ENCODE measurements around the gene DIAPH2. TPM values are rescaled to one million over a fixed set of nuclear protein-coding genes. Genes with fewer than 3 reads are reported as not detected.

Gene DIAPH2
- total and polyA plus RNA-seq, 2 donors (not counting 1 experiment from before 2014, with no cell fraction given), result 16.8 to 18.5 TPM

GRCh38 chrX:97447306-97447705 is 762.7 kb downstream of the DIAPH2 start:
- no peak for DNase-seq (ENCODE audit: low read depth in 2 of 2)
- H3K4me3 ChIP-seq (replicated peaks in 1 of 4; ENCODE audit: control extremely low read depth in 1 of 4, insufficient read depth in 1 of 4, low read depth in 3 of 4, low read length in 4 of 4), result no peak overlapping the region
- H3K9ac ChIP-seq (ENCODE audit: insufficient read depth, low read length), result no peak overlapping the region
- no peak overlapping the region for H3K27ac ChIP-seq (ENCODE audit: insufficient read depth, low read length)
- no peaks in the 10 kb centered on the region for H3K9me3 ChIP-seq (ENCODE audit: control insufficient read depth, insufficient read depth, low read depth, low read length)
- H3K4me2 ChIP-seq (ENCODE audit: extremely low read depth, insufficient read depth, low read length), result no peak overlapping the region
- no peak overlapping the region for H2AFZ ChIP-seq (ENCODE audit: low read length)
- H3K79me2 ChIP-seq (ENCODE audit: control insufficient read depth, insufficient read depth, low read length), result no peaks in the 10 kb centered on the region
- H3K27me3 ChIP-seq (ENCODE audit: control insufficient read depth, insufficient read depth, low read length), result no peaks in the 10 kb centered on the region
- no peaks in the 10 kb centered on the region for H3K36me3 ChIP-seq (ENCODE audit: control insufficient read depth, insufficient read depth, low read length)
- no peaks in the 10 kb centered on the region for H4K20me1 ChIP-seq (ENCODE audit: control insufficient read depth, extremely low read depth, insufficient read depth, low read length)
- no peaks in the 10 kb centered on the region for H3K4me1 ChIP-seq (ENCODE audit: control insufficient read depth, extremely low read depth, insufficient read depth, low read length)
- no peak for TF ChIP-seq EZH2 (IDR thresholded peaks at IDR 0.05; ENCODE audit: low read length, missing control alignments)
- TF ChIP-seq, protein P1, sequence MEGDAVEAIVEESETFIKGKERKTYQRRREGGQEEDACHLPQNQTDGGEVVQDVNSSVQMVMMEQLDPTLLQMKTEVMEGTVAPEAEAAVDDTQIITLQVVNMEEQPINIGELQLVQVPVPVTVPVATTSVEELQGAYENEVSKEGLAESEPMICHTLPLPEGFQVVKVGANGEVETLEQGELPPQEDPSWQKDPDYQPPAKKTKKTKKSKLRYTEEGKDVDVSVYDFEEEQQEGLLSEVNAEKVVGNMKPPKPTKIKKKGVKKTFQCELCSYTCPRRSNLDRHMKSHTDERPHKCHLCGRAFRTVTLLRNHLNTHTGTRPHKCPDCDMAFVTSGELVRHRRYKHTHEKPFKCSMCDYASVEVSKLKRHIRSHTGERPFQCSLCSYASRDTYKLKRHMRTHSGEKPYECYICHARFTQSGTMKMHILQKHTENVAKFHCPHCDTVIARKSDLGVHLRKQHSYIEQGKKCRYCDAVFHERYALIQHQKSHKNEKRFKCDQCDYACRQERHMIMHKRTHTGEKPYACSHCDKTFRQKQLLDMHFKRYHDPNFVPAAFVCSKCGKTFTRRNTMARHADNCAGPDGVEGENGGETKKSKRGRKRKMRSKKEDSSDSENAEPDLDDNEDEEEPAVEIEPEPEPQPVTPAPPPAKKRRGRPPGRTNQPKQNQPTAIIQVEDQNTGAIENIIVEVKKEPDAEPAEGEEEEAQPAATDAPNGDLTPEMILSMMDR (conservative IDR thresholded peaks at IDR 0.05 in 1 of 2, IDR thresholded peaks at IDR 0.05 in 1 of 2; ENCODE audit: low read depth in 1 of 2, low read length in 2 of 2), result no peak

DNA sequence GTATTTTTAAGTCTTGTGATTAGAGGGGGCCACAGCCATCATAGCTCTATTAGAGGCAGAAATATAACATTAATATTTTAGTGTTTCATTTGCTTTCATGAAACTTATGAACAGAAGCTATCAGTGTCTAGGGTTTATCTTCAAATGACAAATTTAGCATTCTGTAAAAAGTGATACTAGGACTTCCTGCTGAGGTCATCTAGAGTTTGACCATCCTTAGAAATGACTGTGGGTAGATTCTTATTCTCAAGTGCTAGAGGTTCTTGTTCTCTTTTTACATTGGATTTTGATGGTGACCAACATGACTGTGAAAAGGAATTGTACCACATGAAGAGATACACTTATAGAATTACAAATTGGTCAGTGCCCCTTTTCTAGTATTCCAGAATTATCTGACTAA is 767.6 kb downstream of the DIAPH2 start:
- no peaks in the 10 kb centered on the region for H3K4me1 ChIP-seq (ENCODE audit: control insufficient read depth, extremely low read depth, insufficient read depth, low read length)
- H3K27me3 ChIP-seq (ENCODE audit: control insufficient read depth, insufficient read depth, low read length), result no peaks in the 10 kb centered on the region
- no peak overlapping the region for H3K27ac ChIP-seq (ENCODE audit: insufficient read depth, low read length)
- H3K4me3 ChIP-seq (replicated peaks in 1 of 4; ENCODE audit: control extremely low read depth in 1 of 4, insufficient read depth in 1 of 4, low read depth in 3 of 4, low read length in 4 of 4), result no peak overlapping the region
- no peak overlapping the region for H3K9ac ChIP-seq (ENCODE audit: insufficient read depth, low read length)
- DNase-seq (ENCODE audit: low read depth in 2 of 2), result no peak
- H3K79me2 ChIP-seq (ENCODE audit: control insufficient read depth, insufficient read depth, low read length), result no peaks in the 10 kb centered on the region
- H4K20me1 ChIP-seq (ENCODE audit: control insufficient read depth, extremely low read depth, insufficient read depth, low read length), result no peaks in the 10 kb centered on the region
- no peak overlapping the region for H2AFZ ChIP-seq (ENCODE audit: low read length)
- TF ChIP-seq, protein P1 (conservative IDR thresholded peaks at IDR 0.05 in 1 of 2, IDR thresholded peaks at IDR 0.05 in 1 of 2; ENCODE audit: low read depth in 1 of 2, low read length in 2 of 2), result no peak
- TF ChIP-seq EZH2 (IDR thresholded peaks at IDR 0.05; ENCODE audit: low read length, missing control alignments), result no peak
- no peak overlapping the region for H3K4me2 ChIP-seq (ENCODE audit: extremely low read depth, insufficient read depth, low read length)
- H3K36me3 ChIP-seq (ENCODE audit: control insufficient read depth, insufficient read depth, low read length), result no peaks in the 10 kb centered on the region
- no peaks in the 10 kb centered on the region for H3K9me3 ChIP-seq (ENCODE audit: control insufficient read depth, insufficient read depth, low read depth, low read length)

DNA sequence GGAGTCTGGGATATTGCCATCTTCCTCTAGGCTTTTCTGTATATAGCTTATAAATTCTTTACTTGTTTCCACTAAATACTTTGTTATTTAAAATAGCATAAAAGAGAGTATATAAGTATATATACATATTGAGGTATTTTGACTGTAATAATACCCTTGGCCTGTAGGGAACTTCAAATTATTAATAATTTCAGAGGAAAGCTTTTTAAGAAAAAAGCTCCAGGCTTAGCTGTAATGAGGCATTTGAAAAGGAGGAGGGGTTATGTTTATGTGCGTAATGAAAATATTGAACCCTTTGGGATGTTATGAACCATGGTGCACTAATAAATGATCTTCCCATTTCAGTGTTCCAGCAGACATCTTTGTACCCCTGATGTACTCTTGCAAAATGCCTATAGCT is 777.1 kb downstream of the DIAPH2 start:
- Histone ChIP-seq H3K36me3 (ENCODE audit: control insufficient read depth, insufficient read depth, low read length) (no peaks in the 10 kb centered on the region), H4K20me1 (ENCODE audit: control insufficient read depth, extremely low read depth, insufficient read depth, low read length) (no peaks in the 10 kb centered on the region), H3K4me3 (replicated peaks in 1 of 4; ENCODE audit: control extremely low read depth in 1 of 4, insufficient read depth in 1 of 4, low read depth in 3 of 4, low read length in 4 of 4) (no peak overlapping the region), H3K9ac (ENCODE audit: insufficient read depth, low read length) (no peak overlapping the region), H2AFZ (ENCODE audit: low read length) (no peak overlapping the region), H3K27ac (ENCODE audit: insufficient read depth, low read length) (no peak overlapping the region), H3K79me2 (ENCODE audit: control insufficient read depth, insufficient read depth, low read length) (no peaks in the 10 kb centered on the region), H3K9me3 (ENCODE audit: control insufficient read depth, insufficient read depth, low read depth, low read length) (no peaks in the 10 kb centered on the region), H3K4me1 (ENCODE audit: control insufficient read depth, extremely low read depth, insufficient read depth, low read length) (no peaks in the 10 kb centered on the region), H3K4me2 (ENCODE audit: extremely low read depth, insufficient read depth, low read length) (no peak overlapping the region), H3K27me3 (ENCODE audit: control insufficient read depth, insufficient read depth, low read length) (no peaks in the 10 kb centered on the region)
- DNase-seq (ENCODE audit: low read depth in 2 of 2), result no peak
- TF ChIP-seq, protein P1 (conservative IDR thresholded peaks at IDR 0.05 in 1 of 2, IDR thresholded peaks at IDR 0.05 in 1 of 2; ENCODE audit: low read depth in 1 of 2, low read length in 2 of 2), result no peak
- no peak for TF ChIP-seq EZH2 (IDR thresholded peaks at IDR 0.05; ENCODE audit: low read length, missing control alignments)

Measured in fibroblast of lung (primary cell).